H1 (cell line): ENCODE results near the gene PRSS2.

ENCODE experiments used
- CBX5 ChIP-seq: fragments of 300-800, 300-1000 bp; sonication (generic); IDR thresholded peaks from 2 replicates; pipeline ENCODE4 v1.7.1; 2016; ENCODE audit warnings: antibody characterized with exemption, low read length, low read depth
- CTCF ChIP-seq, 3 experiments: IDR thresholded peaks; 1 replicate in 2 of 3; 2 replicates in 1 of 3; pipeline versions ENCODE4 v1.5.1 to v1.6.1; 2011; ENCODE audit warnings: low read length in 3 of 3, mild to moderate bottlenecking in 3 of 3, inconsistent platforms in 2 of 3, low read depth in 1 of 3, moderate library complexity in 1 of 3; ENCODE audit not compliant: insufficient read depth in 1 of 3; ENCODE audit errors: control extremely low read depth in 1 of 3
- EP300 ChIP-seq, 2 experiments: IDR thresholded peaks; 1 replicate in 1 of 2; 2 replicates in 1 of 2; pipeline ENCODE4 v1.6.1; 2011 to 2012; ENCODE audit warnings: low read depth in 2 of 2, low read length in 2 of 2, mild to moderate bottlenecking in 2 of 2, borderline replicate concordance in 1 of 2, inconsistent platforms in 1 of 2, moderate library complexity in 1 of 2
- JUN ChIP-seq: IDR thresholded peaks from 2 replicates; pipeline ENCODE4 v1.6.1; 2011; ENCODE audit warnings: low read depth, mild to moderate bottlenecking, improper control_type of control experiment, low read length

GRCh38 chr7:142739923-142740492 is 30.8 kb upstream of the PRSS2 start:
- TF ChIP-seq EP300 (IDR thresholded peaks at IDR 0.05; ENCODE audit: borderline replicate concordance in 1 of 2, low read depth in 2 of 2, low read length in 2 of 2) (no peak), CBX5 (no peak), CTCF (IDR thresholded peaks at IDR 0.05; ENCODE audit: control extremely low read depth in 1 of 3, insufficient read depth in 1 of 3, low read depth in 1 of 3, low read length in 3 of 3) (peak in 1 of 3 experiments; percentile 24; a peak in 1 of 4 replicates), JUN (no peak)
